Measurements from ENCODE around the gene THSD4.
A peak's percentile ranks its signal among the peaks of the same experiment; 100 is the strongest.
"Not testable (repeated sequence)": the region's sequence is repeated elsewhere in the genome, so short reads cannot be mapped to it uniquely, and the experiment has no call there.

THSD4 gene

DNA sequence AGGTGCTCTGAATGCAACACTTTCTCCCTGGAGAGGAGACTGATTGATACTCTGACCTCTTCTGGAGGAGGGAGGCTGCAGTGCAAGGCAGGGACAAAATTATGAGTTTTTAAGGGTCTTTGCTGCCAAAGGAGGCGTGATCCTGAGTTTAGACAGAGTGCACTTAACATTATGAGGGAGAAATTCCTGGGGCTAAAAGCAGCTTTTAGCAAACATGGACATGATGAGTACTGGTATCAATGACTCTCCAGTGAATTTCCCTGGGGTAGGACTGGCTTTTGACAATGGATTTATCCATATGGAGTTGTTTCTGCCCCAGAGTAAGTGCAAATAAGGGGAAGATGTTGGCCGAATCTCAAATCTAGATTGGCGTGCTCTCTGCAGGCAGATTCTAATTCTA, 133.1 kb downstream of the THSD4 start:
- no peaks in the 10 kb centered on the region for H3K36me3 ChIP-seq (replicated peaks)
- H3K9me3 ChIP-seq = no peaks in the 10 kb centered on the region
- in situ Hi-C loops (cut with MboI; ENCODE audit: low sequenced_read_pairs) = no loop called here
- H3K27me3 ChIP-seq (ENCODE audit: low read depth) = no peaks in the 10 kb centered on the region
- no peaks in the 10 kb centered on the region; the same call in 1 of the 2 replicates for H3K4me1 ChIP-seq
- H3K4me3 ChIP-seq = no peak overlapping the region
- DNase-seq (ENCODE audit: low spot score in 2 of 2) = no peak

DNA sequence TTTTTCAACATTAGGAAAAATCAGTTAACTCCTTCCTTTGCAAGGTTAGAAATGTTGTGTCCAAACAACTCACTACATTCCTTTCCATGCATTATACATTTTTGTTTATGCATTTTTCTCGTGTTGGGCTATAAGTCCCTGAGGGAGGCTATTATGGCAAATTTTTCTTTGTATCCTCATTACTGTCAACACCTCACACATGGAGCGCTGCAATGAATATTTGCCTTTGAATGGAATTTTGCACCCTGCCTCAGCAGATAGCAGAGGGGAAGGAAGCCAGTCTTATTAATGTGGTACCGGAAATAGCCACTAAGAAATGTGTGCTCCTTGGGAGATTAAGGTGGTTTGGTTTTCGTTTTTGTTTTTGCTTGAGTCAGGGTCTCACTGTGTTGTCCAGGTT, 134.7 kb downstream of the THSD4 start:
- no peaks in the 10 kb centered on the region for H3K36me3 ChIP-seq (replicated peaks)

DNA sequence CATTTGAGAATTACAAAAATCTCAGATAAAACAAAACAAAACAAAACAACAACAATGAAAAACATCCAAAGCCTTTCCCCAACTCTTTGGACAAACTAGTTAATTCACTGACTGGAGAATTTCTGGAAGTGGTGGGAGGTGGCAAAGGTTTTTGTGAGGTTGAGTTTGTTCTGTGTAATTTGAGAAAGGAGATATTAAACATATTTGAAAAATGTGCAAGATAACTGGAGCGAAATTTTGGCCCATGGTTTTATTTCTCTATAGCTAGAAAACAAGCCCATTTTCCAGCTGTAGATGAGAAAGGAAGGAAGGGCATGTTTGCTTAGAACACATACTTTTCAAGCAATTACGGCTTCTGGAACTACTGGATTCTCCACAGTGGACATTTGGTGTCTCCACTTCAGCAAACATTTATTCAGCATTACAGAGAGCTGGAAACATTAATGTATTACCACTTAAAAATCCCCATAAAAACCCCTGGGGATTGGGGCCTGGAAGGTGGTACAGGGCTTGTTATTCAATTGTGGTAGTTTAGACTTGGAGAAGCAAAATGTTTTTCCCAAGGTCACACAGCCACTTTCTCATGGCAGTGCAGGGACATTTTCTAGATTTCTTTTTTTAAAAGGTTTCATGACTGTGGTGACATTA, 135.8 kb downstream of the THSD4 start:
- Histone ChIP-seq H3K4me3 (no peak overlapping the region), H3K4me1 (no peaks in the 10 kb centered on the region; the same call in 1 of the 2 replicates), H3K36me3 (replicated peaks) (no peaks in the 10 kb centered on the region), H3K9me3 (no peaks in the 10 kb centered on the region), H3K27me3 (ENCODE audit: low read depth) (no peaks in the 10 kb centered on the region)
- no peak for DNase-seq (ENCODE audit: low spot score in 2 of 2)
- in situ Hi-C loops (cut with MboI; ENCODE audit: low sequenced_read_pairs) = no loop called here

More for the DNA sequence above, 134.7 kb downstream of the THSD4 start:
- in situ Hi-C loops (cut with MboI; ENCODE audit: low sequenced_read_pairs) = no loop called here
- DNase-seq (ENCODE audit: low spot score in 2 of 2) = no peak
- H3K4me3 ChIP-seq = no peak overlapping the region
- no peaks in the 10 kb centered on the region; the same call in 1 of the 2 replicates for H3K4me1 ChIP-seq
- H3K27me3 ChIP-seq (ENCODE audit: low read depth) = no peaks in the 10 kb centered on the region
- H3K9me3 ChIP-seq = no peaks in the 10 kb centered on the region

DNA sequence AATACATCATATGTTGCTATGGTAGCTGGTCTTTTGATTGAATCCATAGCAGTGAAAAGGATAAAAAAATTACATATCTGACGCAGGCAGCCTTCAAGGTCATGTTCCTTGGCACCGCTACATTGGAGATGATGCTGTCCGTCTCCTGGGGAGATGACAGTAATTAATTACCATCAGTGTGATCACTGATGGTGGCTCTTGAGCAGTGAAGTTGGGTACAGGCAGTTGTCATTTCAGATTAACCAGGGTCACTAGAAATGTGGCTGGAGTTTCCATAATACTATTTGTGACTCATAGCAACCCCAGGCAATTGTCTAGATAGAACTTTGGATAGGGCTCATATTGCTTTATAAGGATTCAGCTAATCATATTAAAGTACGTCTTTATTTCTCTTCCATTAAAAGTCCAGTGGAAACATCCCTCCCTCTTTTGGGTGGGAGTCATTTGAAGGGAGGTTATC, 136.3 kb downstream of the THSD4 start:
- no peak overlapping the region for H3K4me3 ChIP-seq
- in situ Hi-C loops (cut with MboI; ENCODE audit: low sequenced_read_pairs) = no loop called here
- no peaks in the 10 kb centered on the region; the same call in 1 of the 2 replicates for H3K4me1 ChIP-seq
- no peak for DNase-seq (ENCODE audit: low spot score in 2 of 2)
- H3K27me3 ChIP-seq (ENCODE audit: low read depth) = no peaks in the 10 kb centered on the region
- H3K36me3 ChIP-seq (replicated peaks) = no peaks in the 10 kb centered on the region
- H3K9me3 ChIP-seq = no peaks in the 10 kb centered on the region

DNA sequence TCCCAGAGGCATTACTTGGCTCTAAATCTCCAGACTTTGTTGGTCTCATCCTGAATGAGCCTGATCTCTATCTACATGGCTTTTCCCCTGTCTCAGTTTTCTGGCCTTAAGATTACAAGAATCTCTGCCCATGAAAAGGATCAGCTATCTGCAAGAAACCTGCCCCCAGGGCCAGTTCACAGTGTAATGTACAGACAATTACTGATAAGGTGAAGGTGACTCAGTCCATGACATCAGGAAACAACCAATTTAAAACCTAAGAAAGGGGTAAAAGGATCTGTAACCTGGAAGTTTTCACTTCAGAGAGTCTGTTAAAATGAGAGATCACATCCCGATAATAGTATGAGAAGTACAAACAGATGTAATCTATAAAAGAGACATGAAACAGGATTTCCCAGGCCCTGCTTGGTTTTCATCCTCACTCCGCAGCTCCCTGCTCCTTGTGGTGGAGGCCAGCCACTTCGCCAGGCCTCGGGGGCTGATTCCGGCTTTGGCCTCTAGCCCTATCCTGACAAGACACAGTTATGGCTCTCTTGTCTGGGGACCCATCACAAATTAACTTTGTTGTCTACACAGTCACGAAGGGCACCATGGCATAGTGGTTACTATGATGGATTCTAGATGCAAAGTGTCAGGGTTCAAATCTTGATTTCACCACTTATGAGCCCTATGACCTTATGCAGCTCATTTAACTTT, 136.9 kb downstream of the THSD4 start:
- Histone ChIP-seq H3K4me1 (no peaks in the 10 kb centered on the region; the same call in 1 of the 2 replicates), H3K36me3 (replicated peaks) (no peaks in the 10 kb centered on the region), H3K4me3 (no peak overlapping the region), H3K27me3 (ENCODE audit: low read depth) (no peaks in the 10 kb centered on the region), H3K9me3 (no peaks in the 10 kb centered on the region)
- in situ Hi-C loops (cut with MboI; ENCODE audit: low sequenced_read_pairs) = no loop called here
- DNase-seq (ENCODE audit: low spot score in 2 of 2) = no peak

DNA sequence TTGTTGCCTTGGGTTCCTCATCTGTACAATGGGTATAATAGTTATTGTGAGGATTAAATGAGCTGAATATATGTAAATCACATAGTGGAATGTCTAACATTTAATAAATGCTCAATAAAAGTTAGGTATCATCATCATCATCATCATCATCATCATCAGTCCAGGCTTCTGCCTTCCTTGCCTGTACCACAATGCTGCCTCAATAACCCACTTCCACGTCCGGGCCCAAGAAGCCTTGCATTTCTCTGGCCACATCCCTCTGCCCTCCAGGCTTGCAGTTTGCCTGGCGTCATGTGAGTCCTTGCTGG, 137.4 kb downstream of the THSD4 start:
- H3K4me1 ChIP-seq = no peaks in the 10 kb centered on the region; the same call in 1 of the 2 replicates
- H3K4me3 ChIP-seq = no peak overlapping the region
- in situ Hi-C loops (cut with MboI; ENCODE audit: low sequenced_read_pairs) = no loop called here
- no peaks in the 10 kb centered on the region for H3K27me3 ChIP-seq (ENCODE audit: low read depth)
- no peak for DNase-seq (ENCODE audit: low spot score in 2 of 2)
- H3K36me3 ChIP-seq (replicated peaks) = no peaks in the 10 kb centered on the region
- H3K9me3 ChIP-seq = no peaks in the 10 kb centered on the region

DNA sequence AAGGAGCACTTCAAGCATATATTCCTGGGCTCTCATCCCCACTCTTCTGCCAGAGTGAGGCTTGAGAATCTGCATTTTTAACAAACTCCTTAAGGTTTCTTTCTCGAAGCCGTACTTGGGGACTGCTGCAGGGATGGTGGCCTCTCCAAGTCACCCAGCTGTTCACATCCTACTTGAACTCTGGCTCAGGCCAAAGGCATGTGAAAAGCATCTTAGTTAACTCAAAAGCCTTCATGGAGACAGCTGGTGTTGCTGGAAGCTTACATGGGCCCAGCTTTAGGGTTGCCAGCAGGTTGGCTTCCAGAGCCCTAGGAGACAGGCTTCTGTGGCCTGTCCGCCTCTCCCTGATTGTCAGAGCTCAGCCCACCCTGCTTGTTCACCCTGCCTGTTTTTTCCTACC, 139.2 kb downstream of the THSD4 start:
- Histone ChIP-seq H3K4me3 (no peak overlapping the region), H3K27me3 (ENCODE audit: low read depth) (no peaks in the 10 kb centered on the region), H3K4me1 (peaks cover 4% of the 10 kb centered on the region), H3K36me3 (replicated peaks) (no peaks in the 10 kb centered on the region), H3K9me3 (no peaks in the 10 kb centered on the region)
- in situ Hi-C loops (cut with MboI; ENCODE audit: low sequenced_read_pairs) = no loop called here
- DNase-seq (ENCODE audit: low spot score in 2 of 2) = no peak

DNA sequence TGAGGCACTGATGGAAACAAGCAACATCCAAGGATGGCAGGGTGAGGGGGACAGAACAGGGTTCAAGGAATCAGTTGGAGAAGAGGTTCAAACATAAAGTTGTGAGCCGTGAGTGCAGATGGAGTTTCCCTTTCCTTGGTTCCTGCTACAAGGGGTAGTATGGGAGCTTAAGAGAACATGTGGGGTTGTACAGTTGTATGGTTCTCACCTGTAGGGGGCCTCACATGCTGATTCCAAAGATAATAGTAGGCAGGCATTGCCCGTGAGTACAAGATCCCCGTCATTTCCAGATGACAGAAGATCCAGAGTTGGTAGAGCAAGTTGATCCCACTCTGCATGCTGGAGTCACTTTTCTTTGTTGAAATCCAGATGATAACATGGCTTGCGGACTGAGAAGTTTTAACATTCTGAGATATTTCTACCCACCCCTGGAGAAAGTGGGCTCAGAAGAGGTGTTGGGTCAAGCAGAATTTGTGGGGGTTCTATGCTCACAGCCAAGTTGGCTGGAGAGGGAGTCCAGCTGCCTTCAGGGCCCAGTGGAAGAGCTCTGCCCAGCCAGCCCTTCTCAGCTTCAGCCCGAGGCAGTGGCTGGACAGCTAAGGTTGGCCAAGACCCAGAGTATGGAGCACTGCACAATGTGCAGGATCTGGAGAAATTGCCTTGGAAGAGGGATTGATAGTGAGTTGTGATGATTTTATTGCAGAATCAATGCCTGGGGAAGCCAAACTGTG, 141.8 kb downstream of the THSD4 start:
- Histone ChIP-seq H3K36me3 (replicated peaks) (no peaks in the 10 kb centered on the region), H3K27me3 (ENCODE audit: low read depth) (no peaks in the 10 kb centered on the region), H3K9me3 (no peaks in the 10 kb centered on the region), H3K4me3 (no peak overlapping the region), H3K4me1 (peaks cover 12% of the 10 kb centered on the region)
- in situ Hi-C loops (cut with MboI; ENCODE audit: low sequenced_read_pairs) = no loop called here
- DNase-seq (ENCODE audit: low spot score in 2 of 2) = no peak

DNA sequence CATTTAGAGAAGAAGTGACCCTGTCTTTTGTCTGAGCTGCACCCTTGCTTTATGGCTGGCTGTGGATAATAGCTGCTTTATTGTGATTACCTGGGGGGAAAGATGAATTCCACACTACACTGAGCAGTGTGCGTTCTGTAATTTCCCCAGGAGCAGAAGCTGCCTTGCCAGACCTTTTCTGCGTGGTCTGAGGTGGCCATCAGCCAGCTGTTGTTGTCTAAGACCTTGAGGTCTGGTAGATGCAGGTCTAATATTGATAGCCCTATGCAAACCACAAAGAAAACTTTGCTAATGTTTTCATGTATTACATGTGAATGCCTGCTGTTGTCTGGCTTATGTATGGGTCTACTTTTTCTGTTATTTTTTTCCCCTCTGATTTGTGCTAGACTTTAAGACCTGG, 144.6 kb downstream of the THSD4 start:
- Histone ChIP-seq H3K27me3 (ENCODE audit: low read depth) (no peaks in the 10 kb centered on the region), H3K9me3 (no peaks in the 10 kb centered on the region), H3K4me3 (no peak overlapping the region), H3K36me3 (replicated peaks) (no peaks in the 10 kb centered on the region), H3K4me1 (peaks cover 15% of the 10 kb centered on the region)
- DNase-seq (ENCODE audit: low spot score in 2 of 2) = peak; percentile 35 to 63
- in situ Hi-C loops (cut with MboI; ENCODE audit: low sequenced_read_pairs) = no loop called here

DNA sequence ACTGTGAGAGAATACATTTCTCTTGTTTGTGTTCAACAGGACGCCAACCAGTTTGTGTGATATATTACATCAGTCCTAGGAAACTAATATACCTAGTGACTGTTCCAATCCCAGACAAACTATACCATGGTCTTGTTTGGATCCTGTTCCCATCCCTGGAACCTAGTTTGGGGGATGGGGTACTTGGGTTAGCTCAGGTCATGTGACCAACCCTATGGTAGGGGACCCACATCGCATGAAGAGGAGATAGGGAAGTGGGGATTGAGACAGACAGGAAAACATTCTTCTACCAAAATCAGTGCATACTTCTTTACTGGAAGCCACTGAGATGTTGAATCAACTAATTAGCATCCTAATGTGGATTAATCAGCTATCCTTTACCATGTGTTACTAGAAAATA, 146.1 kb downstream of the THSD4 start:
- Histone ChIP-seq H3K4me1 (peaks cover 15% of the 10 kb centered on the region), H3K36me3 (replicated peaks) (no peaks in the 10 kb centered on the region), H3K27me3 (ENCODE audit: low read depth) (no peaks in the 10 kb centered on the region), H3K4me3 (no peak overlapping the region), H3K9me3 (no peaks in the 10 kb centered on the region)
- DNase-seq (ENCODE audit: low spot score in 2 of 2) = no peak
- in situ Hi-C loops (cut with MboI; ENCODE audit: low sequenced_read_pairs) = no loop called here

DNA sequence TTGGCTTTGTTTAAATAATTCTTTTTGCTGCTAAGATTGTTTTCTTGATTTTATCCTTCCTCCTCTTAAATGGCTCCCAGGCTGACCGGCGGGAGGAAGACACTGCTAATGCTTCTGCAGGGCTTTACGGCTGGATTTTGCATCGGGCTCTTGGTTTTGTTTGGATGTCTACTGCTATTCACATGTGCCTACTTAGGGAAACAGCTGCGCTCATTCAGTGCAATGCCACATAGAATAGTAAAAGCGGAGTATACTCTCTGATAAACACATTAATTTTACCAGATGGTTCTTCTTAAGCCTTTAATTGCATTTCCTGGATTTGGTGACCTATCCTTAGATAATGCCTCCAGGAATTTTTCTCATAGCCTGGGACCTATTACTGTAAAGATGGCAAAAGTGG, 146.6 kb downstream of the THSD4 start:
- H3K36me3 ChIP-seq (replicated peaks) = no peaks in the 10 kb centered on the region
- in situ Hi-C loops (cut with MboI; ENCODE audit: low sequenced_read_pairs) = no loop called here
- no peak overlapping the region for H3K4me3 ChIP-seq
- peaks cover 15% of the 10 kb centered on the region for H3K4me1 ChIP-seq
- peak; percentile 28 to 46 for DNase-seq (ENCODE audit: low spot score in 2 of 2)
- no peaks in the 10 kb centered on the region for H3K27me3 ChIP-seq (ENCODE audit: low read depth)
- no peaks in the 10 kb centered on the region for H3K9me3 ChIP-seq

DNA sequence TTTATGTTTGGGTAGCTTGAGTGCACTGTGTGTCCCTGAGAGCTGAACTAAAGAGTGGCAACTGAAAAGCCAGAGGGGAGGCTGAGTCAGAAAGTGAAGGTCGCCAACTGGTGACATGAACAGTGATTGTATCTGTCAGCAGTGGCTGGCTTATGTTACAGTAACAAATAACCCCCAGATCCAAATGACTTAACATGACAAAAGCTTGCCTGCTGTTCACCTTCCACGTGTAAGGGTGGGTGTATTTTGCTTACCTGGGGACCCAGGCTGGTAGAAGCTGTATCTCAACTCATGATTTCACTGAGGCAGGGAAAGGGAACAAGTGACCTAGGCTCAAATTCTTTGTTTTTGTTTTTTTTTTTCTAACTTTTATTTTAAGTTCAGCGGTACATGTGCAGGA, 147.3 kb downstream of the THSD4 start:
- no peak for DNase-seq (ENCODE audit: low spot score in 2 of 2)
- in situ Hi-C loops (cut with MboI; ENCODE audit: low sequenced_read_pairs) = no loop called here
- Histone ChIP-seq H3K27me3 (ENCODE audit: low read depth) (no peaks in the 10 kb centered on the region), H3K4me3 (no peak overlapping the region), H3K36me3 (replicated peaks) (no peaks in the 10 kb centered on the region), H3K4me1 (peaks cover 15% of the 10 kb centered on the region), H3K9me3 (no peaks in the 10 kb centered on the region)

DNA sequence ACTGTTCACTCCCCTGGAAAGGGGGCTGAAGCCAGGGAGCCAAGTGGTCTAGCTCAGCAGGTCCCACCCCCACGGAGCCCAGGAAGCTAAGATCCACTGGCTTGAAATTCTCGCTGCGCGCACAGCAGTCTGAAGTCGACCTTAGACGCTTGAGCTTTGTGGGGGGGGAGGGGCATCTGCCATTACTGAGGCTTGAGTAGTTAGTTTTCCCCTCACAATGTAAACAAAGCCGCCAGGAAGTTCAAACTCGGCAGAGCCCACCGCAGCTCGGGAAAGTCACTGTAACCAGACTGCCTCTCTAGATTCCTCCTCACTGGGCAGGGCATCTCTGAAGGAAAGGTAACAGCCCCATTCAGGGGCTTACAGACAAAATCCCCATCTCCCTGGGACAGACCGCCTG, 150.3 kb downstream of the THSD4 start:
- not testable (repeated sequence) for H3K27me3 ChIP-seq (ENCODE audit: low read depth); H3K4me1 ChIP-seq; H3K9me3 ChIP-seq; H3K36me3 ChIP-seq (replicated peaks); H3K4me3 ChIP-seq; DNase-seq (ENCODE audit: low spot score in 2 of 2)
- in situ Hi-C loops (cut with MboI; ENCODE audit: low sequenced_read_pairs) = loop anchor here (5.0 kb wide), 1 partner anchor 48 kb away; no protein-coding TSS in a partner anchor

DNA sequence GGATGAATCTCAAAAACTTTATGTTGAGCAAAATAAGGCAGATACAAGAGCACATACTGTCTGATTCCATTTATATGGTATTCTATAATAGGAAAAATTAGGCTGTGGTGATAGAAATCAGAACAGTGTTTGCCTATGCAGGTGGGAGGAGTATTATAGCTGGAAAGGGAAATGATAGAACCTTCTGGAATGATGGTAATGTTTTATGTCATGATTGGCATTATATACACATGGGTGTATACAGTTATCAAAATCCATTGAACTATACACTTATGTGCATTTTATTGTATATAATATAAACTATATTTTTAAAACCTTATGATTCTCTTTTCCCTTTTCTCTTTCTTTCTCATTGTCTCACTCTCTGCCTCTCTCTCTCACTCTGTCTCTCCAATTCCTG, 156.1 kb downstream of the THSD4 start:
- Histone ChIP-seq H3K36me3 (replicated peaks) (no peaks in the 10 kb centered on the region), H3K27me3 (ENCODE audit: low read depth) (no peaks in the 10 kb centered on the region), H3K4me3 (no peak overlapping the region), H3K9me3 (no peaks in the 10 kb centered on the region), H3K4me1 (no peaks in the 10 kb centered on the region)
- in situ Hi-C loops (cut with MboI; ENCODE audit: low sequenced_read_pairs) = no loop called here
- DNase-seq (ENCODE audit: low spot score in 2 of 2) = no peak

All from HAP-1 (cell line).